Frontal cortex (tissue), 4 donors: ENCODE results near the gene NFKB2. TPM values are rescaled to one million over a fixed set of nuclear protein-coding genes. Genes with fewer than 3 reads are reported as not detected.
A peak's percentile ranks its signal among the peaks of the same experiment; 100 is the strongest.

Experiments used
- DNase-seq, 2 donors: peaks; one replicate each; pipeline ENCODE4 v3.0.0; 2012; ENCODE audit warnings: low spot score in 2 of 2
- FAIRE-seq: peaks from 2 replicates; lab custom pipeline; 2012; peaks lifted over from hg19 to GRCh38; lab: Jason Lieb, UNC
- total RNA-seq: library from RNA; depleted of rRNA; stranded (reverse); fragments of >200 nt; gene quantifications from one replicate; pipeline ENCODE4 v1.2.3, GENCODE V29; 2014
- donor health status: control.
- donor health status: control.
- donor health status: control.

Gene NFKB2
- total RNA-seq, 1 donor from 2014 or later, result 0.41 TPM

DNA sequence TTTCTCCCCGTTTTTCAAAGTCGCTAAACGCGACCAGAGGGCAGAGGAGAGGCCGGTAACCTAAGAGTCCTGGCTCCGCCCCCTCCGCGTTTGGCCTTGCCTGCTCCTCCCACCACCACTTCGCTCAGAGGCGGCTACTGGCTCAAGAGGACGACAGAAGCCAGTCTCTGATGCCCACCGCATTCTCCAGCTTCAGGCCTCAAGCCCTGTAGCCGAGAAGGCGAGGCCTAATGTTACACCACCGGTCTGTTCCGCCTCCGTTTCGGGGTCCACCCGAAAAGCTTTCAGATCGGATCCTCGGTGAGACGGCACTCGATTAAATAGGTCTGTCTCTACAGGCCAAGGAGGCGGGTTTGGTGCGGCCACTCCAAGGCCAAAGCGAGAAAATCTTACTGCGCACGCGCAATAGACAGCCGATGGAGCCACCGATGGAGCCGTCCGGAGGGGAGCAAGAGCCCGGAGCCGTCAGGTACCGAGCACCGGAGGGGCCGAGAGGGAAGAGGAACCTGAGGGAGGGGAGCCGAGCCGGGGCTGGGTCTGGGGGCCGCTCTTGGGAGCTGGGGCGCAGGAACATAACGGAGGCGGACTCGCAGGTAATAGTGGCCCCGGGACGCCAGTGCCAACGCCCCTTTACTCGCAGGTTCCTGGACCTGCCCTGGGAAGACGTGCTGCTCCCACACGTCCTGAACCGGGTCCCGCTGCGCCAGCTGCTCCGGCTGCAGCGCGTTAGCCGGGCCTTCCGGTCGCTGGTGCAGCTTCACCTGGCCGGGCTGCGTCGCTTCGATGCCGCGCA, 25.4 kb downstream of the NFKB2 start, which contains the start of gene FBXL15:
TSS of gene FBXL15 (plus strand) at position 123 of the 793 bp plus-strand sequence. CDS start at position 417, 294 bp downstream.
- FAIRE-seq, result no peak

DNA sequence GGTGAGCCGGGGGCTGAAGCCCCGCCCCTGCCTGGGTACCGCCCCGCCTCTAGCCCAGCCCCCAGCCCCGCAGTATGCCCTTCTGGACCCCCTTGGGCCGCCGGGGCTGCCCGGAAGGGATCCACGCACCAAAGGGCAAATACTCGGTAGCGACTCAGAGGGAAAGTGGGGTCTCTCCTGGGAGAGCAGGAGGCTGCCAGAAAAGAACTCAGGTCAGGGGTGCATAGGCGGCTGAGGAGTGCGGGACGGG, 25.9 kb downstream of the NFKB2 start:
- FAIRE-seq, result no peak
- no peak for DNase-seq

More for the DNA sequence above, 25.4 kb downstream of the NFKB2 start, which contains the start of gene FBXL15:
- DNase-seq, result peak; percentile 93 to 97

DNA sequence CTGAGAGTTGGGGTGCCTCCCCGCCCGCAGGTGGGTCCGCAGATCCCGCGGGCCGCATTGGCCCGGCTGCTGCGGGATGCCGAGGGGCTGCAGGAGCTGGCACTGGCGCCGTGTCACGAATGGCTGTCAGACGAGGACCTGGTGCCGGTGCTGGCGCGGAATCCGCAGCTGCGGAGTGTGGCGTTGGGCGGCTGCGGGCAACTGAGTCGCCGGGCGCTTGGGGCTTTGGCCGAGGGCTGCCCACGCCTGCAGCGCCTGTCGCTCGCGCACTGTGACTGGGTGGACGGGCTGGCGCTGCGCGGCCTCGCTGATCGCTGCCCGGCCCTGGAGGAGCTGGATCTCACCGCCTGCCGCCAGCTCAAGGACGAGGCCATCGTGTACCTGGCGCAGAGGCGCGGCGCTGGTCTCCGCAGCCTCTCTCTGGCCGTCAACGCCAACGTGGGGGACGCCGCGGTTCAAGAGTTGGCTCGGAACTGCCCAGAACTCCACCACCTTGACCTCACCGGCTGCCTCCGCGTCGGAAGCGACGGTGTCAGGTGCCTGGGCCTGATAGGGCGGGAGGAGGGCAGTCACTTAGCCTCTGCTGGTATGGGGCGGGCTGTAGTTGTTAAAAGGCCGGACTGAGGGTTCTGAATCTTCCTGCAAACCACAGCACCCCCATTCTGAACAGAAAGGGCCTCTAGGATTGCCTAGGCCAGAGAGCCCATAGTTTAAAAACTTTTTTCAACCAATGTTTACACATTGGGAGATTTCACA, 26.4 kb downstream of the NFKB2 start:
- DNase-seq (peak in 1 of 2 donors; percentile 17), FAIRE-seq (no peak)

DNA sequence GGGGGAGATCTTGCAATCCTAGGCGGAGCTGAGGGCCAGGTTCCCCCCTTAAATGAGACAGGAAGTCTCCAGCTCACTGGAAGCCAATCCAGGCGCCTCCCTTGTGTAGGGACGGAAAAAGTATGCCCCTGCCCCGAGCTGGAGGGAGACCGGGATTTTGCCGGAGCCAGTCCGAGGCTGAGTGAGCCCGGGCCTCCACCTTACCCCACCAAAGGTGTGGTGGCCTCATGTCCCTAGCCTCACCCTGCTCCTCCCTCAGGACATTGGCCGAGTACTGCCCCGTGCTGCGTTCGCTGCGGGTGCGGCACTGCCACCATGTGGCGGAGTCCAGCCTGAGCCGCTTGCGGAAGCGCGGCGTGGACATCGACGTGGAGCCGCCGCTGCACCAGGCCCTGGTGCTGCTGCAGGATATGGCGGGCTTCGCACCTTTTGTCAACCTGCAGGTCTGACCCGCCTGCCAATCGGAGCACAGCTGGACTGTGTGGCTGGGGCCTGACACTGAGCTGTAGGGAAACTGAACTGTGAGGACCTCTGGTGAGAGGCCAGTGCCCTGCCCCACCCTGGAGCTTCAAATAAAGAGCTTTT, 27.1 kb downstream of the NFKB2 start:
- FAIRE-seq, result no peak

DNA sequence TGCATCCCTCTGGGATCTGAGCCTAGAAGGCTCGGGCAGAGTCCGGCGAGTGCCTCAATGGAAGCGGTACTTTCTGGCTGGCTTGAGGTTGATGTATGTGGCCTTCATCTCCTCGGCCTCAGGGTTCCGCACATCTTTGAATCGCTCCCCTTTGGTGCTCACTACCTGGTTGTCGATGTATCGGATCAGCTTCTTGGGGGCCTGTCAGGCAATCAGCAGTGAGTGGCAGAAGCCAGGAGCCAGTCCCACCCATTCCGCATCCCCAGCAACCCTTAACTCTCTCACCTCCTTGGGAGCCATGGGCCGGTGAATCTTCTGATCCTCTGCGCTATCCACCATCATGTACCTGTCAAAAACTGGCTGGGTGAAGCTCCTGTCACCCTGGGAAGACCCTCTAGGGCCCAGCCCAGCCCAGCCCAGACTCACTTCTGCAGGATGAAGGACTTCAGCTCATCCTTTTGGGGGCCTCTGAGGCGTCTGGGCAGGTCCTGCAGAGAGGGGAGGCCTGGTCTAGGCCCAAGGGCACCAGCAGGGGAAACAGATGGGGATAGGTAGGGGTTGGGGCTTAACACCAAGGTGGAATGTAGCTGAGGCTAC, 28.0 kb downstream of the NFKB2 start:
- no peak for DNase-seq
- FAIRE-seq, result no peak

More for the DNA sequence above, 27.1 kb downstream of the NFKB2 start:
- DNase-seq, result peak; percentile 71 to 77

DNA sequence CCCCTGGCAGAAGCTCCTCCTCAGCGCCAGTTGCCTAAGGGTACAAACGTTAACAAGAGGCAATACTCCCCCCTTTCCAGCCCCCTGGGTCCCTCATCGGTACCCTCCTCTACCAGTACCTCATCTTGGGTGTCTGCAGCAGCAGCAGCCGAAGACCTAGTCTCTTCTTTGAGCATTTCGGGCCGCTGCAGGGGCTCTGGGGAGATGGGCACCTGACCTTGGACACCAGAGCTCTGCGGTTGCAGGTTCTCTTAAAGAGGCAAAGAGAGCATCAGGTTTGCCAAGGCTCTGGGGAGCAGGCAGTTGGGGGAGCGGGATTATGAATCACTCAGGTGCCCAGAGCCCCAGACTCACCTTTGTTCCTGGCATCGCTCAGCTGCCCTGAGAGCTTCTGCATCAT, 28.6 kb downstream of the NFKB2 start:
- DNase-seq (no peak), FAIRE-seq (no peak)

DNA sequence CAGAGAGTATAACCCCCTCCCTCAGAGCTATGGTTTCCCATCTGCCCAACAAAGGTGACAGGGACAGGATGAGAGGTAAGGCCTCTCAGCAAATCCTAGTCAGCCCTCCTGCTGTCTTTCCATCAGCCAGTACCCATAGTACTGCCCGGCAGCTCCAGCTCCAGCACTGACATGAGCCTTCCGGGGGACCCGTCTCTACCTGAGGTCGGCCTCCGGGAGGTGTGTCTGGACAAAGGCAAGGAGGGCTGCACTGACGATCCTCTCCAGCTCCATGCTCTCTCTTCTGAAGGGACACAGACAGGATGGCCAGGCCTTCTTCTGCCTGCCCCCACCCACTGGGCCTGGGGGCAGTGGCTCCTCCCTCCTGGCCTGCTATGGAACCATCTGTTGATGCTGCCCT, 29.4 kb downstream of the NFKB2 start:
- no peak for FAIRE-seq
- no peak for DNase-seq

DNA sequence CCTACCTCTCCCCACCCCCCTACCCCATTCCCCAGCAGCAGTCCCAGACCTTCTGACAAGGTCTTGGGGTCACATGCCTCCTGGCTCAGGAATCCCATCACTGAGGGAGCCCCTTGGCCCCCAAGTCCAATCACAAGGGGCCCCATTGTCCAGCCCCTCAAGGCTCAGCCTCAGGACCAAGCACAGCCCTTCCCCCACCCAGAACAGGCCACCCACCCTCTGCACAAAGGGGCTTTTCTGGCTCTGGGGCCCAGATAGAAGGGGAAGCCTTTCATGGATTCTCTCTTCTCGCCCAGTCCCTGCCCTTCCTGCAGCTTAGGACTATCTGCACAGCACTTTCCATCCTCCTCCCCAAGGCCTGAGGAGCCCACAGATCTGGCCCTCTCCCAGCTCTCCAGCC, 29.9 kb downstream of the NFKB2 start:
- no peak for DNase-seq
- no peak for FAIRE-seq

DNA sequence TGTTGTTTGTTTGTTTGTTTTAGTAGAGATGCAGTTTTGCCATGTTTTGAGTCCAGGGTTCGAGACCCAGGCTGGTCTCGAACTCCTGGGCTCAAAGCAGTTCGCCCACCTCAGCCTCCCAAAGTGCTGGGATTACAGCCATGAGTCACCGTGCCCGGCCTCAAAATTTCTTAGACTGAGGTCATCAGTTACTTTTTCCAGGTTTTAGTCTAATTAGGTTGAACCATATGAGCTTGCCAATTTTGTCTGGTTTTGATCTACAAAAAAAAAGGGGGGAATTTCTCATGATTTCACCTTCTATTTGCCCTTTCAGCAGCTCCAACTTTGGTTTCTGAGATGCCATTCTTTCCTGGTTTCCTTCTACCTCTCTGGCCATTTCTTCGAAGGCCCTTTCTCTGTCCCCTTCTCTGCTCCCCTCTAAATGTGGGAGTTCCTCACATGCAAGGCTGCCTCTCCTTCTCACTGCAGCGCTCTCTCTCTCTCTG, 31.3 kb downstream of the NFKB2 start:
- FAIRE-seq (no peak), DNase-seq (no peak)

DNA sequence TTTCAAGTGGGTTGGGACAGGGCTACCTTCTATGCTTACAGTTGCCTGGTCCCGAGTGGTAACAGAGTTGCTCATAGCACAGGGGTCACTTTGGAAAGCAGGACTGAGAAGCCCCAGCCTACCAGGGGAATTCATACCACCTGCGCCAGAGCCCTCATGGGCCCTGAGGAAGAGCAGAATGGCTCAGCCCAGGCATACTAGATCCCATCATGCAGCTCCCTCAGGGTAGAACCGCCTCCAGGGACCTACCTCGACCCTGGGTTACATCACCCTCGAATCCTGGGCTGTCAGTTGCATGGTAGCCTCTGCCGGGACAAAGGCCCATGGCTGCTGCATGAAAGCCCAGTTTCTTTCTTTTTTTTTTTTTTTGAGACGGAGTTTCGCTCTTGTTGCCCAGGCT, 34.0 kb downstream of the NFKB2 start:
- FAIRE-seq (no peak), DNase-seq (no peak)

DNA sequence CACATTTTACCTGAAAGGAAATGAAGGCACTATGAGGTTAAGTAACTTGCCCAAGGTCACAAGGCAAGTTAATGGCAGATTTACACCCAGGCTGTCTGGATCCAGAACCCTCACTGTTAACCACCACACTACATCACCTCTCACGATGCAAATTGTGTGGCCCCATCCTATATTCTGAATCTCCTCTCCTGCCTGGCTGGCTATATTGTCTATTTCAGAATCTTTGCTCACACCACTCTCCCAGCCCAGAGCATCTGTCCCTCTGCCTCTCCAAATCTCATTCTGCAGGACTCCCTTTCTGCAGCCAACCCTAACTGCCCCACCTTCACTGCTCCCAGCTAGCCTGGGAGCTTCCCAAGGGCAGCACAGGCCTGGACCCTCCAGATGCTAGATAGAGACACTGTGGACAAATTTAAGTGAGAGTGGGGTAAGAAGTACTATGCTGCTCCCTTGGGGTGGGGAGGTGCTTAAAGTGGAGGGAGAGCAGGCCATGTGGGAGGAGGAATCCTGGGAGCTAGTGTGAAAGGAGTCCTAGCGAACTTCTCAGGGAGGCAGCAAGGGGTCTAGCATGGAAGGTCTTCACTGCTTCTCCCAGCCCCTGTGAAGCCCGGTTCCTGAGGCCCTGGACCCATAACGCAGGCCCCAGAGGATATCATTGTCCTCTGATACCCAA, 36.1 kb downstream of the NFKB2 start:
- FAIRE-seq (no peak), DNase-seq (no peak)

DNA sequence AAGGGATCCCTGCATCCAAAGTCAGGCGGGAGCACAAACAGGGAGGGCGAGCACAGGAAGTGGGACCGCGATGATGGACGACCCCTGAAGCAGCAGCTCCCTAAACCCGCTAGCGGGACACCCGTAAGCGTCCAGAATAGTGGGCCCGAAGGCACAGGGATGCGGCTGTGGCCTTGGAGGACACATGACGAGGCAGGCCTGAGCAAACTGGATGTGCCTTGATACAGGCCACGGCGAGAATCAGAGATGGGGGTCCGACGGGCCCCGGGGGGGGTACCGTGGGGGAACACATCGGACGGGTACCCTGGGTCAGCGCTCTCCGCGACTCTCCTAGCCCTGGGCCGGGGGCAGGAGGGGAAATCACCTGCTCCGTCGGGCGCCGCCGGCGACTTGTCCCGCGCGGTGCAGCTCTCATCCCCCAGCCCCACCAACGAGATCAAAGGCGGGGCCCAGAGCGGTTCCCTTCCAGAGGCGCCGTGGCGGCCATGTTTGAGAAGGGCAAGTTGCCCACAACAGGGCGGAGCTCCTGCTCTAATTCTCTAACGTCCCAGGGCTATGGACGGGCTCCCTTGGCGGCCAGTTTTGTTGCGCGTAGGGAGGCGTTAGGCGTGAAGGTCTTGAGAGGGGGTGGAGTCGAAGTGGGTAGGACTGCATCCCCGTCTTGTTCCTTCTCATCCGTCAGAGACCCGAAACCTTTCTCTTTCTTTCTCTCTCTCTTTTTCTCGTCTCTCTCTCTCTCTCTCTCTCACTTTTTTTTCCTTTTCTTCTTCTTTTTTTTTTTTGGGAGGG, 36.9 kb downstream of the NFKB2 start, which contains the start of gene CUEDC2:
TSS of gene CUEDC2 (minus strand) at position 413 of the 789 bp plus-strand sequence. CDS start 7,386 bp downstream, outside the sequence.
- DNase-seq, result peak; percentile 86 to 93
- FAIRE-seq, result no peak

DNA sequence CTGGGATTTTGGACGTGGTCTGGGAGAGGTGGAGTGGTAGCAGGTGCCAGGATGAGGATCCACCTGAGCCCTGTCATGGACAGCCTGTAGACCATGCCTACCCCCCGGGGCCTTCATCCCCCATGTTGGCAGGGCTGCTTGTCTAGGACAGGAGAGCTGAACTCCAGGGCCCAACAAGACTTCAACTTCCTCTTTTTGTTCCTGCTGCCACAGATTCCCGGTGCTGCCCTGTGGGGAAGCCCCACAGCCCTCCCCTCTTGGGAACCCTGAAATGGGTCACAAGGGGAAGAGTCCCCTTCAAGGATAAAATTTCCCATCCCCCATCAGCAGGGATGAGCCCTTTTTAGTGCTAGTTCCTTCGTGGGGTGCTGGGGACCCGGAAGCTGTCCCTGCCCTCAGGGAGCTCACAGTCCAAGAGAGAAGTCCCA, 38.1 kb downstream of the NFKB2 start:
- no peak for DNase-seq
- FAIRE-seq, result no peak

DNA sequence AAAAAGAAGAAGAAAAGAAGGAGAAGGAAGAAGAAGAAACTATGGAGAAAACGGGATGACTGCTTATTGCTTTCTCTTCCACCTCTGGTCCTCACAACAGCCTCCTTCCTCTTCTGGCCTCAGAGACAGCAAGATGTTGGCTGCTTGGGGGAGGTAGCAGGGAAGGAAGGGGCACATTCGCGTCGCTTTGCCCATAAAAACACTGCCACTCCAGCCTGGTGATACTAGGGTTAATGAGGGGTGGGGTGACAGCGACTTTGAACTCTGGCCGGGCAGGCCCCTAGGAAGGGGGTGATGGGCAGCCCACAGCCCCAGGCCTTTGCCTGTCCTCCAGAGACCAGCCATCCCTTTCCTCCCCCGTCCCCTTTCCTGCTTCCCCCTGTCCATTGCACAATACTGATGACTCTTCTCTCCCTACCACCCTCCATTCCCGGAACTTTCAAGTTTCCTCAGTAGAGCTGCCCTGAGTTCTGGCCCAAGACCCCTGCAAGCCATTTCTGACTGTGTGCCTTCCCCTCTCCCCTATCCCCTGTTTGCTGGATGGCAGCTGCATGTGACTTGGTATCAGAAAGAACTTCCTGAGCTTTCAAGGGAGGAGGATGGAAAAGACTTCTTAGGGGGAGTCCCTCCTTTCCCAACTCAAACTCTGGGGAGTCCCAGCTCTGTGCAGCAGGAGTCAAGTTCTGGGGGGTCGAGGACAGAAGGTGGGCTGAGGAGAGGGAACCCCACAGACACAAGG, 39.1 kb downstream of the NFKB2 start:
- no peak for FAIRE-seq

DNA sequence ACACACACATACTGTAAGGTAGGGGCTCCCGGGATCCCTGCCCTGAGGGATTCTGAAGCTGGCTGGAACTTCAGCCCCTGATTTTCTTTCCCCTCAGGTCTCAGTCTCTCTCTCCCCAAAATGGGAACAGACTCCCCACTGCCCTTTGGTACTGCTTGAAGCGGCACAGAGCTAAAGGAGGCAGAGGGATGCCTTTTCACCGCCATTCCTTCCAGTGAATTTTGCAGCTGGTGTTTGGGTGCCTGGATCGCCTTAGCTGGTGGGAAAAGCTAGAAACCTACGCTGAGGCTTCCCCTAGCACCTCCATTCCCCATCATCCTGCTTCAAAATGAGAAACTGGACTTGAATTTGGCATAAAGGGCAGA, 39.6 kb downstream of the NFKB2 start:
- FAIRE-seq (no peak), DNase-seq (no peak)

More for the DNA sequence above, 39.1 kb downstream of the NFKB2 start:
- no peak for DNase-seq

DNA sequence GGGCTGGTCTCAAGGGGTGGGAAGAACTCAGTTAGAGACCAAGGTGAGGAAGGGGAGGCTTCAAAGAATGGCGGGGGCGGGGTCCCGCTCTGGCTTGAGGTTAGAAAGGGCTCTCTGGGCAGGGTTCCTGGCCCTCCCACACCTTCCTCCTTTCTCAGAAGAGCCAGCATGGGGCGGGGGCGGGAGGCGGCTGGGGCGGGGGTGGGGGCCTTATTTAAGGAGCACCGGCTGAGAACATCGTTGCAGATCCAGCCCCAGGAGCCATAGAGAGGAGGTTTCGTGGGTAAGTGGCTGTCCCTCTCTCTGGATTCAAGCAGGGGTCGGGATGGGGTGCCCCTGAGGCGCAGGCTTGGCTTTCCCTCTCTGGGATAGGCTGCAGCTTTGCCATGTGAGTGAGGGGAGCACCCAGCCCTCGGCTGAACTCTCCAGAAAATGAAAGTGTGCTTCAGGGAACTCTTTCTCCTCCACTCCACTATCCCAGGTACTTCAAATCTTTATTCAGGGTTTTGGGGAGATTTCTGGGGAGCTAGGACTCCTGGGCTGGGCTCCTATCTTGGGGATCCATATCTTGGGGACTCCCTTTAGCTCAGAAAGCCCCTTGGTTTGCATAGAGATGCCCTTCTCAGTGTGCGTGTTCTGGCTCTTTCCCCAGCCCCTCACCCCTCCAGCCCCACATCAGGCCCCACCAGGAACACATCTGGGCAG, 40.2 kb downstream of the NFKB2 start:
- no peak for FAIRE-seq
- no peak for DNase-seq

DNA sequence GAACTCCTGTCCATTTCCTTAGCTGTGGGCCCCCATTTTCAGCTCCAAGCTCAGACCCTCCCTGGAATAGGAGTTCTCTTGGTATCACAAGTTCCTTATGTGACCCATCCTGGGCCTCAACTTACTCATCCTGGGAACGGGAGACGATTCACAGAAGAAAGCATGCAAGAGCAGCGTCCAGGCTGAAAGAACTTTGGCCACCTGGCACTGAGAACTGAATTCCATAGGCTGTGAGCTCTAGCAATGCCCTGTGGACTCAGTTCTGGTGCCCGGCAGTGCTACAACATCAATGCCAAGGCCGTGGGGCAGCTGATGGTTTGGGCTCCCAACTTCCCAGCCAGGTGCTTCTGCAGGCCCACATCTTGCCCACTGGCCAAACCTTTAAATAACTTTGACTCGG, 40.8 kb downstream of the NFKB2 start:
- no peak for DNase-seq
- FAIRE-seq, result no peak

DNA sequence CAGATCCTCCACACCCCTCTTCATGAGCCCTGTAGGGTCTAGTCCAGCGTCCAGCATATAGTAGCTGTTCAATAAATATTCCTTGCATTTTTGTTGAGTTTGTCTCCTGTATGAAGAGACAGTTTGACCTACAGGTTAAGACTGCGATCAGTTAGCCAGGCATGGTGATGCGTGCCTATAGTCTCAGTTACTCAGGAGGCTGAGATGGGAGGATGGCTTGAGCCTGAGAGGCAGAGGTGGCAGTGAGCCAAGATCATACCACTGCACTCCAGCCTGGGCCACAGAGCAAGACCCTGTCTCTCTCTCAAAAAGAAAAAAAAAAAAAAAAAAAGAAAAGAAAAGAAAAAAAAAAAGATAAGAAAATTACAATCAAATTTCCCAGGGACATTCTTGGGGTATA, 42.0 kb downstream of the NFKB2 start:
- DNase-seq (no peak), FAIRE-seq (no peak)
